ENCODE results near the gene SIM2.

DNA sequence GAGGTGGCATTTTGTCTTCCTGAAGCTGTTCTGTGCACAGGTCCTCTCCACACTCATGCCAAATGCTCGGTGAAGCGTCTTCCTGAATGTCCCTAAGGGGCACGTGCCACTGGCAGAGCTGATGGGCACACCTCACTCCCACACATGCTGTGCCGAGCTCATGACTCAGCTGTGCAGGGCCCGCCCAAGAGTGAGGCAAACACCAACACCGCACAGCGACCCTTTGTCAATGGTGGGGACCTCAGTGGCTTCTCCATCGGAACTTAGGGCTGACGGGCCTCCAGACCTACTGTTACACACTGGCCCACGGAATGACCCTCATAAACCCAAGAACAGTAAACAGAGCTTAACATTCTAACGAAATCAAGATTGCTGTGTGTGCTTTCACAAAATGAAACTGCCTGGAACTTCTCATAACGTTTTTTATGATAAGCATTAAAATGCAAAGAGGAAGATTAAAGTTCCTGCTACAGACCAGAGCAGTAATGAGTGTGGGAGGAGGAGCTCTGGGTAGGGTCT, 89.3 kb downstream of the SIM2 start:
- TF ChIP-seq, protein P1, sequence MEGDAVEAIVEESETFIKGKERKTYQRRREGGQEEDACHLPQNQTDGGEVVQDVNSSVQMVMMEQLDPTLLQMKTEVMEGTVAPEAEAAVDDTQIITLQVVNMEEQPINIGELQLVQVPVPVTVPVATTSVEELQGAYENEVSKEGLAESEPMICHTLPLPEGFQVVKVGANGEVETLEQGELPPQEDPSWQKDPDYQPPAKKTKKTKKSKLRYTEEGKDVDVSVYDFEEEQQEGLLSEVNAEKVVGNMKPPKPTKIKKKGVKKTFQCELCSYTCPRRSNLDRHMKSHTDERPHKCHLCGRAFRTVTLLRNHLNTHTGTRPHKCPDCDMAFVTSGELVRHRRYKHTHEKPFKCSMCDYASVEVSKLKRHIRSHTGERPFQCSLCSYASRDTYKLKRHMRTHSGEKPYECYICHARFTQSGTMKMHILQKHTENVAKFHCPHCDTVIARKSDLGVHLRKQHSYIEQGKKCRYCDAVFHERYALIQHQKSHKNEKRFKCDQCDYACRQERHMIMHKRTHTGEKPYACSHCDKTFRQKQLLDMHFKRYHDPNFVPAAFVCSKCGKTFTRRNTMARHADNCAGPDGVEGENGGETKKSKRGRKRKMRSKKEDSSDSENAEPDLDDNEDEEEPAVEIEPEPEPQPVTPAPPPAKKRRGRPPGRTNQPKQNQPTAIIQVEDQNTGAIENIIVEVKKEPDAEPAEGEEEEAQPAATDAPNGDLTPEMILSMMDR (IDR thresholded peaks at IDR 0.05; ENCODE audit: low read depth, low read length), result no peak
- TF ChIP-seq EZH2phosphoT487 (IDR thresholded peaks at IDR 0.05; ENCODE audit: low read depth), result no peak
